ENCODE measurements around the gene NOX3. TPM values are rescaled to one million over a fixed set of nuclear protein-coding genes. Genes with fewer than 3 reads are reported as not detected.

NOX3 gene
- total and polyA plus RNA-seq, 2 donors (not counting 3 experiments of a cell fraction or from before 2014, with no cell fraction given) = not detected

GRCh38 chr6:155380666-155381332, 74.8 kb downstream of the NOX3 start:
- FAIRE-seq (no peak), DNase-seq (ENCODE audit: low read depth, low spot score) (no peak)
- TF ChIP-seq, protein P1, sequence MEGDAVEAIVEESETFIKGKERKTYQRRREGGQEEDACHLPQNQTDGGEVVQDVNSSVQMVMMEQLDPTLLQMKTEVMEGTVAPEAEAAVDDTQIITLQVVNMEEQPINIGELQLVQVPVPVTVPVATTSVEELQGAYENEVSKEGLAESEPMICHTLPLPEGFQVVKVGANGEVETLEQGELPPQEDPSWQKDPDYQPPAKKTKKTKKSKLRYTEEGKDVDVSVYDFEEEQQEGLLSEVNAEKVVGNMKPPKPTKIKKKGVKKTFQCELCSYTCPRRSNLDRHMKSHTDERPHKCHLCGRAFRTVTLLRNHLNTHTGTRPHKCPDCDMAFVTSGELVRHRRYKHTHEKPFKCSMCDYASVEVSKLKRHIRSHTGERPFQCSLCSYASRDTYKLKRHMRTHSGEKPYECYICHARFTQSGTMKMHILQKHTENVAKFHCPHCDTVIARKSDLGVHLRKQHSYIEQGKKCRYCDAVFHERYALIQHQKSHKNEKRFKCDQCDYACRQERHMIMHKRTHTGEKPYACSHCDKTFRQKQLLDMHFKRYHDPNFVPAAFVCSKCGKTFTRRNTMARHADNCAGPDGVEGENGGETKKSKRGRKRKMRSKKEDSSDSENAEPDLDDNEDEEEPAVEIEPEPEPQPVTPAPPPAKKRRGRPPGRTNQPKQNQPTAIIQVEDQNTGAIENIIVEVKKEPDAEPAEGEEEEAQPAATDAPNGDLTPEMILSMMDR (IDR thresholded peaks at IDR 0.05; ENCODE audit: extremely low read depth in 1 of 2, insufficient read depth in 1 of 2, low read depth in 1 of 2, low read length in 2 of 2) = no peak
- TF ChIP-seq GATA2 (IDR thresholded peaks at IDR 0.05; ENCODE audit: insufficient read depth, insufficient read length, low read depth, low read length) = no peak
- Histone ChIP-seq H3K27ac (ENCODE audit: insufficient read depth, low read depth, low read length) (no peak overlapping the region), H3K27me3 (ENCODE audit: control insufficient read depth in 2 of 2, insufficient read depth in 2 of 2, low read length in 2 of 2) (no peaks in the 10 kb centered on the region), H4K20me1 (replicated peaks; ENCODE audit: control insufficient read depth, extremely low read depth, insufficient read depth, low read length) (no peaks in the 10 kb centered on the region), H3K4me1 (ENCODE audit: control insufficient read depth, extremely low read depth, insufficient read depth, low read length) (no peaks in the 10 kb centered on the region), H2AFZ (ENCODE audit: low read depth, low read length) (no peak overlapping the region), H3K36me3 (ENCODE audit: control insufficient read depth in 2 of 2, extremely low read depth in 1 of 2, insufficient read depth in 2 of 2, low read length in 2 of 2) (no peaks in the 10 kb centered on the region), H3K79me2 (ENCODE audit: control insufficient read depth, insufficient read depth, low read length) (no peaks in the 10 kb centered on the region), H3K9me1 (replicated peaks; ENCODE audit: control insufficient read depth, extremely low read depth, insufficient read depth, low read length) (no peaks in the 10 kb centered on the region), H3K4me2 (ENCODE audit: insufficient read depth, low read length) (no peak overlapping the region), H3K4me3 (replicated peaks in 1 of 3; ENCODE audit: insufficient read depth in 1 of 3, low read depth in 1 of 3, low read length in 3 of 3) (no peak overlapping the region), H3K9me3 (replicated peaks; ENCODE audit: control insufficient read depth, insufficient read depth, low read length) (no peaks in the 10 kb centered on the region), H3K9ac (replicated peaks; ENCODE audit: extremely low read depth, insufficient read depth, low read length) (no peak overlapping the region)
- CTCF ChIA-PET = interaction anchor here (1.2 kb wide), 1 partner anchor 148 kb away, joined by 5 read pairs; no protein-coding TSS in a partner anchor
- dilution Hi-C loops (cut with MboI; ENCODE audit: extremely low pct_ligation_motif_present, low sequenced_read_pairs) = no loop called here
- no TSS peak for BruUV-seq (replicated peaks)
- intact Hi-C loops (cut with micrococcal nuclease) = no loop called here
- POLR2A ChIA-PET = no interaction called here

DNA sequence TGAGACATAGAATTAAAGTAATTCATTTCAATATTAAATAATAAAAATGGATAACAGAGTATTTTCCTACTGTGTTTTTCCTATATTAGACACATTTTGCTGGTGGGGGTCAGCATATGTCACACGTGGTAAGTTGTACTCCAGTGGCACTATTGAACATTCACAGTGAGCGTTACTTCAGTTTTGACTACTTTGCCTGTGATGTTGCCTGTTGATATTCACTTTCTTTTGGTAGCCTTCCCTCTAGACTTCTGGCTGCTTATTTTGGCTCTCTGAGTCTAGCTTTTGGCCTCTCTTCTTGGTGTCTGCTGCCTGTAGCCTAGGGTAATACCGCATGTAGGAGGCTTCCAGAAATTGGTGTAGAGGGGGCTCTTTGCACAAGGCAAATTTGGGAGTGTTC, 76.9 kb downstream of the NOX3 start:
- DNase-seq (ENCODE audit: low read depth, low spot score) = no peak

More for the DNA sequence above, 76.9 kb downstream of the NOX3 start:
- Histone ChIP-seq H4K20me1 (replicated peaks; ENCODE audit: control insufficient read depth, extremely low read depth, insufficient read depth, low read length) (no peaks in the 10 kb centered on the region), H3K4me2 (ENCODE audit: insufficient read depth, low read length) (no peak overlapping the region), H3K4me1 (ENCODE audit: control insufficient read depth, extremely low read depth, insufficient read depth, low read length) (no peaks in the 10 kb centered on the region), H3K27me3 (ENCODE audit: control insufficient read depth in 2 of 2, insufficient read depth in 2 of 2, low read length in 2 of 2) (no peaks in the 10 kb centered on the region), H3K4me3 (replicated peaks in 1 of 3; ENCODE audit: insufficient read depth in 1 of 3, low read depth in 1 of 3, low read length in 3 of 3) (no peak overlapping the region), H3K27ac (ENCODE audit: insufficient read depth, low read depth, low read length) (no peak overlapping the region), H3K9me3 (replicated peaks; ENCODE audit: control insufficient read depth, insufficient read depth, low read length) (no peaks in the 10 kb centered on the region), H3K9me1 (replicated peaks; ENCODE audit: control insufficient read depth, extremely low read depth, insufficient read depth, low read length) (no peaks in the 10 kb centered on the region), H3K79me2 (ENCODE audit: control insufficient read depth, insufficient read depth, low read length) (no peaks in the 10 kb centered on the region), H2AFZ (ENCODE audit: low read depth, low read length) (no peak overlapping the region), H3K36me3 (ENCODE audit: control insufficient read depth in 2 of 2, extremely low read depth in 1 of 2, insufficient read depth in 2 of 2, low read length in 2 of 2) (no peaks in the 10 kb centered on the region), H3K9ac (replicated peaks; ENCODE audit: extremely low read depth, insufficient read depth, low read length) (no peak overlapping the region)
- TF ChIP-seq EZH2 (IDR thresholded peaks at IDR 0.05; ENCODE audit: borderline replicate concordance, low read depth, low read length, severe bottlenecking) (no peak), FOS (IDR thresholded peaks at IDR 0.05; ENCODE audit: borderline replicate concordance, insufficient read depth, low read length) (no peak), JUN (IDR thresholded peaks at IDR 0.05; ENCODE audit: borderline replicate concordance, insufficient read depth, insufficient read length, low read depth) (no peak), POLR2AphosphoS5 (IDR thresholded peaks at IDR 0.05; ENCODE audit: insufficient read depth, low read depth, low read length) (no peak), MAX (IDR thresholded peaks at IDR 0.05; ENCODE audit: insufficient read depth, insufficient read length) (no peak), POLR2A (IDR thresholded peaks at IDR 0.05; ENCODE audit: low read depth, low read length) (no peak), GATA2 (IDR thresholded peaks at IDR 0.05; ENCODE audit: insufficient read depth, insufficient read length, low read depth, low read length) (no peak), MYC (IDR thresholded peaks at IDR 0.05; ENCODE audit: low read depth, low read length) (no peak)
- TF ChIP-seq, protein P1 (IDR thresholded peaks at IDR 0.05; ENCODE audit: extremely low read depth in 1 of 2, insufficient read depth in 1 of 2, low read depth in 1 of 2, low read length in 2 of 2) = no peak
- dilution Hi-C loops (cut with MboI; ENCODE audit: extremely low pct_ligation_motif_present, low sequenced_read_pairs) (no loop called here), intact Hi-C loops (cut with micrococcal nuclease) (no loop called here)
- CTCF ChIA-PET = no interaction called here
- FAIRE-seq = no peak
- no TSS peak for BruUV-seq (replicated peaks)
- POLR2A ChIA-PET = no interaction called here

Measured in endothelial cell of umbilical vein (primary cell).